Measurements from ENCODE around the gene TMEM140.
"Not testable (repeated sequence)": the region's sequence is repeated elsewhere in the genome, so short reads cannot be mapped to it uniquely, and the experiment has no call there.

The TMEM140 gene

GRCh38 chr7:135197343-135197742, 49.5 kb downstream of the TMEM140 start:
- DNase-seq, result no peak

GRCh38 chr7:135197906-135198655, 50.2 kb downstream of the TMEM140 start:
- no peak for DNase-seq

GRCh38 chr7:135199439-135199838, 51.6 kb downstream of the TMEM140 start:
- DNase-seq, result no peak

- DNase-seq, result no peak
Observed at GRCh38 chr7:135200821-135201331, 53.0 kb downstream of the TMEM140 start.

GRCh38 chr7:135201350-135201749, 53.5 kb downstream of the TMEM140 start:
- DNase-seq, result no peak

- no peak for DNase-seq
Observed at GRCh38 chr7:135204341-135204749, 56.5 kb downstream of the TMEM140 start.

- DNase-seq, result no peak
Observed at GRCh38 chr7:135204876-135205275, 57.0 kb downstream of the TMEM140 start.

GRCh38 chr7:135205850-135206249, 58.0 kb downstream of the TMEM140 start:
- no peak for DNase-seq

- DNase-seq, result no peak
Observed at GRCh38 chr7:135206941-135207391, 59.1 kb downstream of the TMEM140 start.

GRCh38 chr7:135207406-135208101, 59.7 kb downstream of the TMEM140 start:
- no peak for DNase-seq

- DNase-seq, result no peak
Observed at GRCh38 chr7:135208102-135208793, 60.4 kb downstream of the TMEM140 start.

GRCh38 chr7:135209225-135209834, 61.5 kb downstream of the TMEM140 start:
- DNase-seq, result no peak

- no peak for DNase-seq
Observed at GRCh38 chr7:135210888-135211178, 63.0 kb downstream of the TMEM140 start.

- peak; percentile 34 for DNase-seq
Observed at GRCh38 chr7:135211179-135211945, 63.5 kb downstream of the TMEM140 start, which contains the start of gene WDR91. Gene WDR91, minus strand, starts transcription at chr7:135211526. Its CDS starts 24 bp downstream, at chr7:135211502.

GRCh38 chr7:135211946-135212685, 64.2 kb downstream of the TMEM140 start:
- not testable (repeated sequence) for DNase-seq

GRCh38 chr7:135213831-135214230, 66.0 kb downstream of the TMEM140 start:
- DNase-seq, result no peak

GRCh38 chr7:135215180-135215579, 67.3 kb downstream of the TMEM140 start:
- DNase-seq, result no peak

GRCh38 chr7:135215698-135216097, 67.8 kb downstream of the TMEM140 start:
- no peak for DNase-seq
